Brain microvascular endothelial cell (primary cell): ENCODE data around the gene MEG3.

Experiments
- DNase-seq: peaks from one replicate; pipeline ENCODE4 v3.0.0-alpha.2; 2020
- H3K27ac ChIP-seq: fragments of 250-450 bp; sonication (Bioruptor Pico); 2 replicates; pipeline ENCODE4 v1.5.1; 2020; ENCODE audit warnings: mild to moderate bottlenecking, moderate library complexity
- H3K27me3 ChIP-seq: fragments of 250-450 bp; sonication (Bioruptor Pico); replicated peaks from 2 replicates; pipeline ENCODE4 v1.5.1; 2020; ENCODE audit warnings: mild to moderate bottlenecking
- H3K36me3 ChIP-seq: fragments of 250-450 bp; sonication (Bioruptor Pico); replicated peaks from 2 replicates; pipeline ENCODE4 v1.5.1; 2020; ENCODE audit warnings: mild to moderate bottlenecking
- H3K4me3 ChIP-seq: 2 replicates; pipeline ENCODE4 v1.5.1; 2011; ENCODE audit warnings: low read depth, mild to moderate bottlenecking, control low read depth, low read length, moderate library complexity
- CTCF ChIP-seq: IDR thresholded peaks from 2 replicates; pipeline ENCODE4 v1.5.1; 2011; ENCODE audit warnings: low read depth, mild to moderate bottlenecking, moderate library complexity, low read length, control low read depth, inconsistent platforms; ENCODE audit errors: missing control alignments
- in situ Hi-C: cut with HindIII; loops from 2 replicates; pipeline ENCODE4 v1.10.0; 2017; ENCODE audit warnings: low sequenced_read_pairs, low pct_ligation_motif_present

Gene MEG3

GRCh38 chr14:100875126-100875525 lies 49.2 kb downstream of the MEG3 start:
- in situ Hi-C loops = no loop called here
- H3K4me3 ChIP-seq = no peak overlapping the region
- TF ChIP-seq CTCF = no peak
- H3K27me3 ChIP-seq = no peaks in the 10 kb centered on the region
- no peak for DNase-seq
- H3K27ac ChIP-seq = no peak overlapping the region
- H3K36me3 ChIP-seq = peaks cover 9% of the 10 kb centered on the region

- Histone ChIP-seq H3K36me3 (peaks cover 15% of the 10 kb centered on the region), H3K27ac (no peak overlapping the region), H3K4me3 (no peak overlapping the region), H3K27me3 (no peaks in the 10 kb centered on the region)
- no peak for DNase-seq
- no peak for TF ChIP-seq CTCF
- in situ Hi-C loops = no loop called here
Measured at GRCh38 chr14:100875861-100876590, 50.1 kb downstream of the MEG3 start.

- peaks cover 30% of the 10 kb centered on the region for H3K36me3 ChIP-seq
- TF ChIP-seq CTCF = no peak
Measured at GRCh38 chr14:100878271-100879146, 52.6 kb downstream of the MEG3 start.

GRCh38 chr14:100879194-100879593 lies 53.3 kb downstream of the MEG3 start:
- in situ Hi-C loops = no loop called here
- no peak for TF ChIP-seq CTCF
- H3K4me3 ChIP-seq = no peak overlapping the region
- H3K27ac ChIP-seq = no peak overlapping the region
- no peaks in the 10 kb centered on the region for H3K27me3 ChIP-seq
- no peak for DNase-seq
- H3K36me3 ChIP-seq = peaks cover 37% of the 10 kb centered on the region

More at GRCh38 chr14:100878271-100879146, 52.6 kb downstream of the MEG3 start:
- Histone ChIP-seq H3K4me3 (no peak overlapping the region), H3K27me3 (no peaks in the 10 kb centered on the region), H3K27ac (no peak overlapping the region)
- DNase-seq = no peak
- in situ Hi-C loops = no loop called here

- H3K27ac ChIP-seq = no peak overlapping the region
- H3K27me3 ChIP-seq = no peaks in the 10 kb centered on the region
- in situ Hi-C loops = no loop called here
- peaks cover 43% of the 10 kb centered on the region for H3K36me3 ChIP-seq
- H3K4me3 ChIP-seq = no peak overlapping the region
- TF ChIP-seq CTCF = no peak
- DNase-seq = no peak
Measured at GRCh38 chr14:100879782-100880181, 53.9 kb downstream of the MEG3 start.
